NK-92 (cell line): ENCODE data around the gene BMP10.
A peak's percentile ranks its signal among the peaks of the same experiment; 100 is the strongest.

Source experiments
- DNase-seq: peaks from one replicate; lab custom pipeline; 2025; ENCODE audit not compliant: unreplicated experiment; lab: John Stamatoyannopoulos, UW

Gene BMP10, protein sequence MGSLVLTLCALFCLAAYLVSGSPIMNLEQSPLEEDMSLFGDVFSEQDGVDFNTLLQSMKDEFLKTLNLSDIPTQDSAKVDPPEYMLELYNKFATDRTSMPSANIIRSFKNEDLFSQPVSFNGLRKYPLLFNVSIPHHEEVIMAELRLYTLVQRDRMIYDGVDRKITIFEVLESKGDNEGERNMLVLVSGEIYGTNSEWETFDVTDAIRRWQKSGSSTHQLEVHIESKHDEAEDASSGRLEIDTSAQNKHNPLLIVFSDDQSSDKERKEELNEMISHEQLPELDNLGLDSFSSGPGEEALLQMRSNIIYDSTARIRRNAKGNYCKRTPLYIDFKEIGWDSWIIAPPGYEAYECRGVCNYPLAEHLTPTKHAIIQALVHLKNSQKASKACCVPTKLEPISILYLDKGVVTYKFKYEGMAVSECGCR

DNA sequence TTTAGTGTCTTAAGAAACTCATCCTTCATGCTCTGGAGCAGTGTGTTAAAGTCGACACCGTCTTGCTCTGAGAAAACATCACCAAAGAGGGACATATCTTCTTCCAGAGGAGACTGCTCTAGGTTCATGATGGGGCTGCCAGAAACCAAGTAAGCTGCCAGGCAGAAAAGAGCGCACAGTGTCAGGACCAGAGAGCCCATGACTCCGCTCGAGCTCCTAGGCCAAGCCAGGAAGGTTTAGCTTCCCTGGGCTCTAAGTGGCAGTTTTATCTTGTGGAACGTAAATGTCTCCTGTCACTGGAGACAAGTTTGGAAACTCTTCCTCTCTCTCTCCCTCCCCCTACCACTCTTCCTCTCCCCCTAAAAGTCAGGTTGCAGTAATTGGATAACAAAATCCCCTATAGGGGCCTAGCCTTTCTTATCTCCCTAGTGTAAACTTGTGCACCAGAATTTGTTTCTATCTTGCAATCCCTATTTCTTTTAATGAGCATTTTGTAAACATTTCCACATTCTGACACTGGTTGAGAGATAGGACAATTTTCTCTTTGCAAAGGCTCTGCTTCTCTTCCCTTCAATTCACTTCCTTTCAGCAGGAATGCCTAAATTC lies at the start of gene BMP10:
BMP10 (minus strand) TSS at position 239 of the 606 bp plus-strand sequence; CDS start at position 200, 39 bp downstream.
- DNase-seq = no peak

DNA sequence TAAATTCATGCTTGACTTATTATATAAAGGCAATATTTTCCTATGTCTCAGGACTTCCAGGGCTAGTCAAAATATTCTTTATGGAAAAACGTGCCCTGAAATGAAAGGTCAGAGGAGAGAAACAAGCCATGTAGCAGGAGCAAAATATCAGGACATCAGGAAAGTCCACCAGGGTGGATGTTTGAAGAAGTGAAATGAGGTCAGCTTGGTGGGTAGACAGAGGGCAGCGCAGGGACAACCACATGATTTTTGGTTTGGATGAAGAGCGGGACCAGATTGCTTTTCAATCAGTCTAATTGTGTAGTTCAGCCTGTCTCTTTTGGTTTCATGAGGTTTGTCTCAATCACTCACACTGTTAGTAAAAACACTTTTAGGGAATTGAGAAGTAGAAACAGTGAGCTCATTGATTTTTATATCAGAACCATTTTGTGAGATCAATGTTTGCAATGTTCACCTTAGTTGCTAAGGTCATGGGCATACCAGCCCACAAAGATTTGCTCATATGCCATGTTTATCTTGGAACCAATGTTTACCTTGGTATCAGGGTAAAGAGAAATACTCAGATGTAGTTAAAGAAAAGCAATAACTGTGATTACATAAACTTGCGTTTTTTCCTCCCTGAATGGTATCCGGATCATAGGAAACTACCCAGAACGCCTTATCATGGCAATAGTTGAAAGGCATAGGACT lies 49.4 kb upstream of the BMP10 start:
- no peak for DNase-seq

DNA sequence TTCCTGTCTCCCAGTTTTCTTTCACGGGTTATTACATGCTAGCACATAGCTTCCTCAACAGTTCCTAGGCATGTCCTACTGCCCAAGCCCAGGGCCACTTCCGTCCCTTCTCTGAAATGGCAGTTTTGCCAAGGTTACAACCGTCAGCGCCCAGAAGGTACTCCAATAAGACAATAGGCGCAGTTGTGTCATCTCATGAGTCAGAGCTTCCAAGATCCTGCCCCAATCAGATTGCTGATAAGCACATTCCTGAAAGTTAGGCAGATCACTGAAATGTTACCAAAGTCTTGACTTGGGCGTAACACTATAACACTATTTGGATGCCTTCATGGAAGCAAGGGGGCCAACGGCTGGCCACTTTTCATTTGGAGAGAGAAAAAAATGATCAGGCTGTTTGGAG lies 47.3 kb upstream of the BMP10 start:
- no peak for DNase-seq

DNA sequence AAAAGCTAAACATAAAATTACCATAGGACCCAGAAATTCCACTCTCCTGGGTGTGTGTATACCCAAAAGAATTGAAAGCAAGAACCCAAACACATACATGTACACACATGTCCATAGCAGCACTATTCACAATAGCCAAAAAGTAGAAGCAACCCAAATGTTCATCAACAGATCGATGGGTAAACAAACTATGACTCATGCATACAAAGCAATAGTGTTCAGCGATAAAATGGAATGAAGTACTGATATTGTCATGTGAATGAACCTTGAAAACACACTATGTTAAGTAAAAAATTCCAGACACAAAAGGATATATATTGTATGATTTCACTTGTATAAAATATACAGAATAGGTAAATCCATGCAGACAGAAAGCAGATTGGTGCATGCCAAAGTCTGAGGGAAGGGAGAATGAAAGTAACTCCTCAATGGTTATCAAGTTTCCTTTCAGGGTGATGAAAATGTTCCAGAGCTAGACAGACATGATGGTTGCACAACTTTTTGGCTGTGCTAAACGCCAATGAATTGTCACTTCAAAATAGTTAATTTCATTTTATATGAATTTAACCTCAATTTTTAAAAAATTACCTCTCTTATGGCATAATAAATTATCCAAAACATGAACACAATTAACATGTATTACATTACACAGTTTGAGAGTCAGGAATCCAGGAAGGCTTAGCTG lies 46.0 kb upstream of the BMP10 start:
- DNase-seq = no peak

DNA sequence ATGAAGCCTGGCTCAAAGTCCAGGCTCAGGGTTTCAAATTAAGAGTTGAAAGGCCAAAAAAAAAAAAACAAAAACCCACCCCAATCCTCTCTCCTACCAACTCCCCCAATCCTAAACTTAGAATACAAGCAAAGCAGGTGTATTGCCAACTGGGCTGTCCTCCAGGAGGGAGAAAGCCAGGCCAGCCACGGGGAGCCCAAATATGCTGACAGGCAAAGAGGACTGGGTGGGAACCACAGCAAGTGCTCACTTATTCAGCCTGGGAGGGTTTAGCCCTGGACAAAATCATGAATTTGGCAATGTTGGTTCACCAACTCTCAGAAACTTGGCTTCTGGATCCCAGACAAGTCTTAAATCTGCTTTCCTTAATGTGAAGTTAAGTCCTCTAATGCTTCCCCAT lies 45.0 kb upstream of the BMP10 start:
- no peak for DNase-seq

DNA sequence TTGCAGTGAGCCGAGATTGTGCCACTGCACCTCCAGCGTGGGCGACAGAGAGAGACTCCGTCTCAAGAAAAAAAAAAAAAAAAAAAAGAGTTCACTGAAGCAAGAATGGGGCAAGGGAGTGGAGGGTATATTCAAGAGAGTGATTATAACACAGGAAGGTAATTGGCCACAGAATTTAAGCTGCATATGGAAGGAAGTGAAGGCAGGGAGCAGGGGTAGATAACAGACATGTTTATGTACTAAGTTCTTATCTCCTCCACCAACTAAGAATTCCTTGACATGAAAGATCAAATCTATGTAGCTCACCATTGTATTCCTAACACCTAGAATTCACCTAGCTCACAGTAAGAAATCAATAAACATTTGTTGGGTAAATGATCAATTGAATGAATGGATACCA lies 44.2 kb upstream of the BMP10 start:
- DNase-seq = no peak

DNA sequence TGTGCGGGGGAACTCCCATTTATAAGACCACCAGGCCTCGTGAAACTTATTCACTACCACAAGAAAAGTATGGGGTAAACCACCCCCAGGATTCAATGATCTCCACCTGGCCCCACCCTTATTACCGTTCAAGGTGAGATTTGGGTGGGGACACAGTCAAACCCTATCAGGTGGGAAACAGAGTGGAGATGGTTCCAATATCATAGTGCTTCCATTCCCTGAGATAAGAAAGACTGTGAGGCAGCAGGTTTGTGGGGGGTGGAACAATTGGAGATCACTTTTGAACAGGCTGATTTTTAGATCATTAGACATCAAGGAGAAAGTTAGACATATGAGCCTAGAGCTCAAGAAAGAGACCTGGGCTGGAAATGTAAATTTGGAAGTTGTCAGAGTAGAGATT lies 42.2 kb upstream of the BMP10 start:
- DNase-seq = no peak

DNA sequence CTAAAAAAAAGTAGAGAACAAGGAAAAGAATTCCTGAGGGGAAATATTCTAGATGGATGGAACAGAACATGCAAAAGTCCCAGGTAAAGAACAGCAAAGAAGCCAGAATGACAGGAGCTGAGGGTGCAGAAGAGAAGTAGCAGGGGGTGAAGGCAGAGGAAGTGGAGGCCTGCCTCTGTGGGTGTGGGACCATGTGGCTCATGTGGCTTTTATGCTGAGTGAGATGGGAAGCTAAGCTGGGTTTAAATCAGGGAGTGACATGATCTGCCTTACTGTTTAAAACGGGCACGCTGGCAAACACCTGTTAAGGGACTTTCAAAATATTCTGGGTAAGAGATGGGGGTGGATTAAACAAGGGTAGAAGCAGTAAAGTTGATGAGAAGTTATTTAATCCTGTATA lies 41.5 kb upstream of the BMP10 start:
- no peak for DNase-seq

DNA sequence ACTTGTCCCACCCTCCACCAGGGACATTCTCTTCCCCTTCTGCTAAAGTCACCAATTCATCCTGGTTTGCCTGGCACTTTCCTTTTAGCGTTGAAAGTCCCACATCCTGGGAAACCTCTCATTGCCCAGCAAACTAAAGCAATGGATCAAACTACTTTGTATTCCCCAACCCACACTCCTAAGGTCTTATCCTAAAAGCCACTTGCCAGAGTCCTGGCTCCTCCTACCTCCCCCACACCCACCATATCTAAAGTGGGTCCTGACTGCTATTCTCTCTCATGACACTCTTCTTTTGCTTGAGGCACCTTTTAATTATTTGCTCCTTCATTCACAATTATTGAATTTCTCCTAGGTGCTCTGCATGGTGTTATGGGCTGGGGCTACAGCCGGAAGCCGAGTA lies 40.9 kb upstream of the BMP10 start:
- DNase-seq = no peak

DNA sequence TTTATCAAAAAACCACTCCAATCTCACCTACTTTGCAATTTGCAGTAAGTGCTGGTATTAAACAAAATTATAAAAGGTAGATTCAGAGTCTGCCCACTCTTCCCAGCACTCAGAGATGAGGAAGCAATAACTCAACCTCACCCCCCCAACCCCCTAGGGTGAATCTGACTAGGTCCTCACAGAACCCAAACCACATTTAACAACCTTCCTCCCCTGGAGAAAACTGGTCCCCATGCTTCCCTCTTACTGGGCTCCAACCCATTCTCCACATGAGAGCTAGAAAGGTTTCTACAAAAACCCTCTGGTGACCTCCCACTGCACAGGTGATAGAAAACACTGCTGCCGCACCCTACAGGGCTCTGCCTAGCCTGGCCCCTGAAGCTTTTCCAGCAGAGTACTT lies 40.5 kb upstream of the BMP10 start:
- no peak for DNase-seq

DNA sequence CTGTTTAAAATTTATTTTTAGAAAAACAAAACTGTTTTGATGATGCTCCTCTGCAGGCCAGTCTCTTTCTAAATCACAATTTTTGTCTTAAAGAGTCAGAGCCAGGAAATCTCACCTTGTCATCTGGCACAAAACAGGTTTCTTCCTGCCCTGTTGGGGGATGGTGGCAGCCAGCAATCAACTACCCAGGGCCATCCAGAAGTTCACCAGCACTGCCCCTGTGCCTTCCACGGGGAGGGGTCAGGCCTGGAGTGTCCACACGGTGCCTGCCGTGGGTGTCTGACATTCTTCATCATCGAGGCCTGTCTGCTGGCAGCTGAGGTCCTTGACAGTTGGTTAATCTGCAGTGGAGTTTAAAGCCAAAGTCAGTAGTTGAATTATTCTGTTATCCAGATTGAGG lies 40.0 kb upstream of the BMP10 start:
- DNase-seq = no peak

DNA sequence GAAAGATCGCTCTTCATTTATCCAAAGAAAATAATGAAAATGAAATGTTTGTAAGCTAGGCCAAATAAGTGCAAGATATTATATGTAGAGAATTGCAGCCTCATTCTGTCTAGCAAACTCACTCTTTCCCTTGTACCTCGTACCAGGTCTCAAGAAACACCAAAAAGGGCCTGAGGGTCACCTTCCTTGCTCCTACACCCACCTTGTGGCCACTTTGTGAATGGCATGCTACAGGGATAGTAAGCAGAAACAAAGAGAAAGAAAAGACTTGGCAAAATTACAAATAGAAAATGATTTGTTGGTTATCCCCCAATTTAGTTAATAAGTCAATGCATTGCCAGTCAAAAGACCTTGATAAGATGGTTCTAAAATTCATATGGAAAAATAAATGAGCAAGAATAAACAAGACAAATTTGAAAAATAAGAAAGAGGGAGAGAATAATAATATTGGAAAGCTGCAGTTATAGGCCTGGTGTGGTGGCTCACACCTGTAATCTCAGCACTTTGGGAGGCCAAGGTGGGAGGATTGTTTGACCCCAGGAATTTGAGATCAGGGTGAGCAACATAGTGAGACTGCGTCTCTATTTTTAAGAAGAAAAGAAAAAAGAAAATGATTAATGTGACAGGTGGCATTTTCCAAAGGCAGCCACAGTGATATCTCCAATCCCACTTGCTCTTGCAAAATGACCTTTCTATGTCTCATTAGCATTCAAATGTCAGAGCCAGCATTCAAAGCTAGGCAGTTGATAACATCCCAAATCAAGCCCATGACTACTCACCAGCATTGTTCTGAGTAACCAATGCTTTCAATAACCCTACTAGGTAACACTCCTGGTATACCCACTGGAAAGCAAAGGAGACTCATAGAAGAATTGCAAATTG lies 38.8 kb upstream of the BMP10 start:
- DNase-seq = no peak

DNA sequence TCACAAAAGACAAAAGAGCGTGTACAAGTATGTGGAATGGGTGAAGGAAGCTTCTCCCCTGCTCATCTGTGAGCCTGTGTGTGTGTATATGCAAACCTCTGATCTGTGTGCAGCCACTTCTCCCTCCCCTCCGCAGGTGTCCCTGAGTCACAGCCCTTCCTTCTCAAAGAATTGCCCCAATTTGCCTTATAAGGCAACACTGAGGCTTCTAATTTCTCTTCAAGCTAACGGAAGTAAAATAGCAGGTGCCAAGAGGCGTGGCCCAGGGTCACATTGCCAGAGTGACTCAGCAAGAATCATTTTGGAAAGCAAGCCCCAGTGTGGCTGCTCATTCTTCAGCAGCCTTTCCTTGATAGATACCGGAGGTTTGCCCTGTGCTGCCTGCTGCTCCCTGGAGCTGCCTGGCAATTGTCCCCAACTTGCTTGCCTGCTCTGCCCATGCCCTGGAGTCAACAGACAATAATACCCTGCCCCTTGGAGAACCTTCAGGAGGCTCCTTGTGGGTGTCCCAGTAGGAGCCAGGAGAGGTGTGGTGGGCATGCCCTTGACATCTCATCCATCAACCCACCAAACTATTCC lies 37.3 kb upstream of the BMP10 start:
- DNase-seq = peak; percentile 18

DNA sequence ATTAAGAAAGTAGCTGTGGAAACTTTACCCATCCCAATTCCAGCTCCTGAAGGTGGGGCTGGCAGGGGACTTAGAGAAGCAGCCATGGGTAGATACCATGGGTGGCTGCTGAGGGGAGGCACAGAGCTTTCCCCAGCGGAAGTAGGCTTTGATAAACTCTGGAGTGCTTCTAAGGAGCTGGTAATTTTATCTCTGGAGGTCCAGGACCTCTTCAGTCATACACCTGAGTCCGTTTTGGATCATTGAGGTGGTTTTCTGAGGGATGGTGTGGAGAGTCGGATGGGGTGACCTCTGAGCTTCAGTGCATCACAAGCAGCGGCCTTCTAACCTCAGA lies 36.7 kb upstream of the BMP10 start:
- DNase-seq = no peak

DNA sequence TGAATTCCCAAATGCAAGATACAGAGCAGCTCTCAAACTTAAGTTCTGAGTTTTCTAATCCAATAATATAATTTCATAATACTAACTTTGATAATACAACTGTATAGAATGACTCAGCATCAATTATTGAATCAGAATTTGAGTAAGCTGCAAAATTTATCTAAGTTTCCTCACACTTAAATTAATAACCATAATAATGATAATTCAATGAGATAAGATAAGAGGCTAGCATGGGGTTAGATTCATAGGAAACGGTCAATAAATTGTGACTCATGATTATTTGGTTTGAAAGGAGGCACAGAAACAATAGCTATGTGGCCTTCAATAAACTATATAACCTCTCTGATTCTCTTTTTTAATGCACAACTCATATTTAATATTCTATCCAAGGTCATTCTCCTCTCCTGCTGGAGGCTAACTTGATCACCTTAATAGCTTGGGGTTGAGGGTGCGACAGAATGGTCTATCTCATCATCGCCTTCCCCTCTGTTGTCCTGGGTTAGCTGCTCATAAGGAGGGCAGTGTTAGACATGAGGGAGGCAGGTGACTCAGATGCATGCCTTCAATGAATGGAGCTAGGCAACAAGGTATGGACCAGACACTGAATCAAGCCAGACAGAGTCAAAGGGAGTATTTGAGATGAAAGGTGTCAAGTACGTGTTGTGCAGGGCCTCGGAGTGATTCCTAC lies 36.2 kb upstream of the BMP10 start:
- DNase-seq = no peak

DNA sequence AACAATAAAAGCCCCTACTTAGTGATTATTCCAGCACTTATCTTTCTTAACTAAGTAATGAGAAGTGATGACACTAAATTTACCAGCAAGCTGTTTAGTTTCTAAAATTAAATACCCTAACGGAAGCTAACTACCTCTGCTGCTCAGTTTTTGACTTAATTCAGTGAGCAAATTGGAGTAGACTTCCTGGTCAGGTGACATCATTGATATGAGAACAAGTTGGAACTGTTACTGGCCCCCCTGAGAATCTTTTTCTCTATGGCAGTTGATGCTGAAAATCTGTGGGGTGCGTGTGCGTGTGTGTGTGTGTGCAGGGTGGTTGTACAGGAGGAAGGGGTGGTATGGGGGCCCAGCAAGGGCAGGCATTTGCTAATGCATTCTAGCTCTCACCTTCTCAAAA lies 35.5 kb upstream of the BMP10 start:
- no peak for DNase-seq

DNA sequence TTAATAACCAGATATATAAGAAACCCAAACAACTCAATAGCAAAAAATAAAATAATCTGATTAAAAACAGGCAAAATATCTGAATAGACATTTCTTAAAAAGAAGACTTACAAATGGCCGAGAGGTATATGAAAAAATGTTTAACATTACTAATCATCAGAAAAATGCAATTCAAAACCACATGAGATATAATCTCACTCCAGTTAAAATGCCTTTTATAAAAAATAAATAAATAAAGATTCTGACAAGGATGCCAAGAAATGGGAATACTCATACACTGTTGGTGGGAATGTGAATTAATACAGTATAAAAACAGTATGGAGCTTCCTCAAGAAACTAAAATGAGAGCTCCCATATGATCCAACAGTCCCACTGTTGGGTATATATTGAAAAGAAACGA lies 33.9 kb upstream of the BMP10 start:
- DNase-seq = no peak

DNA sequence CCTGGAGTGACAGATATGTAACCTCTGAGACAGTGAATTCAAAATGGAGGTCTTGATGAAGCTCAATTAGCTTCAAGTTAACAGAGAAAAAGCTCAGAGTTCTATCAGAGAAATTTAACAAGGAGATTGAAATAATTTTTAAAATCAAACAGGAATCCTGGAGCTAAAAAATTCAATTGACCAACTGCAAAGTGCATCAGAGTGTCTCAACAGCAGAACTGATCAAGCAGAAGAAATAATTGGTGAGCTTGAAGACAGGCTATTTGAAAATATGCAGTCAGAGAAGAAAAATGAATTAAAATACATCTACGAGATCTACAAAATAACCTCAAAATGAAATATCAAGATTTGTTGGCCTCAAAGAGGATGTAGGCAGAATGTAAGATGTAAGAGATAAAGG lies 30.4 kb upstream of the BMP10 start:
- DNase-seq = no peak

DNA sequence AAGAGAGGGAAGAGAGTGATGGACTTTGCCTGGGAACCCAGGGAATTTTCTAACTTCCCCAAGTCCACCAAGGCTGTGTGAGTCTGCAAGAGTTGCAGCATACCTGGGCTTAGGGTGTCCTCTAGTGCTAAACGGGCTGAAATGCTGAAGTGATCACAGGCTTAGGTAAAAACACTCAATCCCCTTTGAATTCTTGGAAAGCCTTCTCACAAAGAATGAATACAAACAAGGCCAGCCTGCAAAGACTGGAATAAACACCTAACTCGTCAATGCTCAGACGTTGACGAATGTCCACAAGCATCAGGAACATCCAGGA lies 30.0 kb upstream of the BMP10 start:
- DNase-seq = no peak
